Loucy (cell line): ENCODE results near the gene MAP1B.

Experiments used
- H2AFZ ChIP-seq: fragments of 200-600 bp; sonication (generic); 2 replicates; pipeline ENCODE4 v1.6.0; 2016; ENCODE audit warnings: antibody characterized with exemption, mild to moderate bottlenecking, low read length, moderate library complexity
- H3F3A ChIP-seq: fragments of 200-600 bp; 2 replicates; pipeline ENCODE4 v1.6.0; 2016; ENCODE audit warnings: antibody characterized with exemption, low read depth, mild to moderate bottlenecking
- H3K27me3 ChIP-seq: fragments of 200-600 bp; sonication (generic); 2 replicates; pipeline ENCODE4 v1.6.1; 2014; ENCODE audit warnings: low read length, mild to moderate bottlenecking; ENCODE audit not compliant: insufficient read depth, poor library complexity, severe bottlenecking
- H3K36me3 ChIP-seq: fragments of 200-600 bp; sonication (generic); 2 replicates; pipeline ENCODE4 v1.6.1; 2016; ENCODE audit warnings: low read length; ENCODE audit not compliant: insufficient read depth
- H3K4me1 ChIP-seq: fragments of 200-600 bp; sonication (generic); 2 replicates; pipeline ENCODE4 v1.5.1; 2014; ENCODE audit warnings: low read length, mild to moderate bottlenecking; ENCODE audit not compliant: insufficient read depth, poor library complexity, severe bottlenecking
- H3K4me2 ChIP-seq: fragments of 200-600 bp; sonication (generic); 2 replicates; pipeline ENCODE4 v1.6.0; 2014; ENCODE audit warnings: antibody characterized with exemption, low read length, low read depth, mild to moderate bottlenecking; ENCODE audit not compliant: poor library complexity, severe bottlenecking
- H3K4me3 ChIP-seq: fragments of 200-600 bp; sonication (generic); 2 replicates; pipeline ENCODE4 v1.5.1; 2014; ENCODE audit warnings: low read length, mild to moderate bottlenecking, mixed read lengths; ENCODE audit not compliant: poor library complexity, severe bottlenecking
- H3K79me2 ChIP-seq: fragments of 200-600 bp; sonication (generic); 2 replicates; pipeline ENCODE4 v1.6.1; 2014; ENCODE audit warnings: low read length; ENCODE audit not compliant: insufficient read depth
- H3K9ac ChIP-seq: fragments of 200-600 bp; sonication (generic); 2 replicates; pipeline ENCODE4 v1.6.0; 2014; ENCODE audit warnings: mild to moderate bottlenecking, low read depth, low read length, moderate library complexity; ENCODE audit not compliant: poor library complexity, severe bottlenecking
- H3K9me2 ChIP-seq: fragments of 200-600 bp; sonication (generic); replicated peaks from 2 replicates; pipeline ENCODE4 v1.6.1; 2016; ENCODE audit warnings: low read depth, low read length, mixed read lengths
- H3K9me3 ChIP-seq: fragments of 200-600 bp; sonication (generic); 2 replicates; pipeline ENCODE4 v1.6.1; 2014; ENCODE audit warnings: mild to moderate bottlenecking, antibody characterized with exemption, low read length, low read depth; ENCODE audit not compliant: insufficient read depth
- H4K20me1 ChIP-seq: fragments of 200-600 bp; sonication (generic); 2 replicates; pipeline ENCODE4 v1.6.0; 2014; ENCODE audit warnings: antibody characterized with exemption, low read length, mild to moderate bottlenecking; ENCODE audit not compliant: insufficient read depth, poor library complexity, severe bottlenecking
- EZH2phosphoT487 ChIP-seq: fragments of 200-600 bp; IDR thresholded peaks from 2 replicates; pipeline ENCODE4 v1.6.1; 2018; ENCODE audit warnings: antibody characterized with exemption, mild to moderate bottlenecking, moderate library complexity, borderline replicate concordance
- TF ChIP-seq, protein P1 (sequence below): fragments of 200-600 bp; sonication (generic); conservative IDR thresholded peaks from 2 replicates; pipeline ENCODE4 v1.5.1; 2014; ENCODE audit warnings: mild to moderate bottlenecking, antibody characterized with exemption, low read length

Gene MAP1B

DNA sequence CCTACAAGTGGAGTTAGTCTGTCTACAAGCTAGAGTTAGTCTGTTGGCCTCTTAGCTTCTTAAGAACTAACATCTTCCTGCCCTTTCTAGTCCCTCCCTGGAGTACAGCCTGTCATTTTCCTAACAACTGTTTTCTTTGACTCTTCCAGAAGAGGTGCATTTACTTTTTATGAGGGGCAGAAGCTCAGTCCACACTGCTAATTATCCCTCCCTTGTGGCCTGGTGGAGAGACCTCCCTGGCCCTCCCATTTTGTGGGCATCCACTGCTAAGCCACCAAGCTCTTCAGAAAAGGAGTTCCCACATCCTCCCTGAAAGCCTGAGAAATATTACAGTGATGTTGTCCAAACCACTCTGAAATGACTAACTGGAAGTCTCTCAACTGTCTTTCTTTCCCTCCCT lies 8.0 kb downstream of the MAP1B start:
- H3K9ac ChIP-seq, result no peak overlapping the region
- H3K4me1 ChIP-seq, result no peaks in the 10 kb centered on the region
- no peak overlapping the region for H2AFZ ChIP-seq
- H3K27me3 ChIP-seq, result no peaks in the 10 kb centered on the region
- no peak overlapping the region for H3K4me2 ChIP-seq
- no peak overlapping the region for H3K4me3 ChIP-seq
- H3F3A ChIP-seq, result no peaks in the 10 kb centered on the region
- H3K79me2 ChIP-seq, result no peaks in the 10 kb centered on the region
- H4K20me1 ChIP-seq, result no peaks in the 10 kb centered on the region
- TF ChIP-seq, protein P1, sequence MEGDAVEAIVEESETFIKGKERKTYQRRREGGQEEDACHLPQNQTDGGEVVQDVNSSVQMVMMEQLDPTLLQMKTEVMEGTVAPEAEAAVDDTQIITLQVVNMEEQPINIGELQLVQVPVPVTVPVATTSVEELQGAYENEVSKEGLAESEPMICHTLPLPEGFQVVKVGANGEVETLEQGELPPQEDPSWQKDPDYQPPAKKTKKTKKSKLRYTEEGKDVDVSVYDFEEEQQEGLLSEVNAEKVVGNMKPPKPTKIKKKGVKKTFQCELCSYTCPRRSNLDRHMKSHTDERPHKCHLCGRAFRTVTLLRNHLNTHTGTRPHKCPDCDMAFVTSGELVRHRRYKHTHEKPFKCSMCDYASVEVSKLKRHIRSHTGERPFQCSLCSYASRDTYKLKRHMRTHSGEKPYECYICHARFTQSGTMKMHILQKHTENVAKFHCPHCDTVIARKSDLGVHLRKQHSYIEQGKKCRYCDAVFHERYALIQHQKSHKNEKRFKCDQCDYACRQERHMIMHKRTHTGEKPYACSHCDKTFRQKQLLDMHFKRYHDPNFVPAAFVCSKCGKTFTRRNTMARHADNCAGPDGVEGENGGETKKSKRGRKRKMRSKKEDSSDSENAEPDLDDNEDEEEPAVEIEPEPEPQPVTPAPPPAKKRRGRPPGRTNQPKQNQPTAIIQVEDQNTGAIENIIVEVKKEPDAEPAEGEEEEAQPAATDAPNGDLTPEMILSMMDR, result no peak
- TF ChIP-seq EZH2phosphoT487, result no peak
- H3K36me3 ChIP-seq, result no peaks in the 10 kb centered on the region
- no peaks in the 10 kb centered on the region for H3K9me3 ChIP-seq
- H3K9me2 ChIP-seq, result no peaks in the 10 kb centered on the region

DNA sequence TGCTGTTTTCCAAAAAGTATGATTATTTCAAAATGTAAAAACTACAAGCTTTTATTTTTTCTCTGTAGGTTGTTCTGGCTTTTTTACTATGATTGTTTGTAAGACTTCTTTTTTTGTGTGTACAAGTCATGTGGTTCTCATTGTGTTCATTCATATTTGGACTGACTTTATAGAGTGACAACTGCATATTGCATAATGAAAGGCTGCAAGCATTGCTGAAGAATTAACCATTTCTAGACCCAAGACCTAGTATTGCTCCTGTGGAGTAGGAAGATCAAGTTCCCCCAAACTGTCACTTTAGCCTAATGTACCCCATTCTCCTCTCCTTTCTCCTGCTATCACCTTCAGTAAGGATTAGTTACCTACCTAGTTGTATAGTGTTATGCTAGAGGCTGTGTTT lies 10.0 kb downstream of the MAP1B start:
- Histone ChIP-seq H3K4me1 (no peaks in the 10 kb centered on the region), H3K4me3 (no peak overlapping the region), H3K27me3 (no peaks in the 10 kb centered on the region), H3K79me2 (no peaks in the 10 kb centered on the region), H3K36me3 (no peaks in the 10 kb centered on the region), H3K9me3 (no peaks in the 10 kb centered on the region), H3K9ac (no peak overlapping the region), H3K4me2 (no peak overlapping the region), H3F3A (no peaks in the 10 kb centered on the region), H4K20me1 (no peaks in the 10 kb centered on the region), H2AFZ (no peak overlapping the region), H3K9me2 (no peaks in the 10 kb centered on the region)
- no peak for TF ChIP-seq EZH2phosphoT487

DNA sequence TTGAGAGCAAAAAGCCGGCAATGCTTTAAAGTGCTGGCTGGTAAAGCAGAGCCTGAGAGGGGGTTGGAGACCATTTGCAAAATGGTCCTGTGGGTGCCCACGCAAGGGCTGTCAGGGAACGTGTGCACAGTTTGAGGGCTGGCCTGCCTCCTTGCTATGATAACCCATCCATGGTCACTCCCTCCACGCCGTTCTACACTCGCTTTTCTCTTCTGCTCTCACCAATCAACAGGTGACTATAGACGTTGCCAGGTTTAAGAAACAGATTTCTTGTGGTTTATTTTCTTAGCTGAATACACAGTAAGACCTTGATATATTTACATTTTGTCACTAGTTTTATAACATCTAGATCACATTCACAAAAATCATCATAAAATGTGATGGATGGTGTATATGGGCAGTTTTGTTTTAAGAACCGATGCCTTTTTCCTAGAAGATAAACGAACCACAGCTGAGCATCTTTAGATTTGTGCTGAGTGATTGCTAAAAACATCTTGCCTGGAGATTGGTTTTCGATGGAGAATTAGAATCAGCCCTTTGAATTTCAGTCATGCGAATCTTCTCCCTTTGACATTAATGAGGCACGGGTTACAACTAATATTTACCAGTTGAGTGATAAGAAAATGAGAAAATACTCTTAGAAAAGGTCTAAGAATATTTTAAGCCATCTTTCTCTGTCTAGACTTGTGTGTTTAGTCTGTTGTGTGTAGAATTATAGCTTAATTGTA lies 13.9 kb downstream of the MAP1B start:
- Histone ChIP-seq H3K4me3 (no peak overlapping the region), H4K20me1 (no peaks in the 10 kb centered on the region), H2AFZ (no peak overlapping the region), H3K4me1 (no peaks in the 10 kb centered on the region), H3K9me3 (no peaks in the 10 kb centered on the region), H3K27me3 (no peaks in the 10 kb centered on the region), H3K4me2 (no peak overlapping the region), H3K79me2 (no peaks in the 10 kb centered on the region), H3F3A (no peaks in the 10 kb centered on the region), H3K9ac (no peak overlapping the region), H3K9me2 (no peaks in the 10 kb centered on the region), H3K36me3 (no peaks in the 10 kb centered on the region)
- no peak for TF ChIP-seq EZH2phosphoT487
- TF ChIP-seq, protein P1, result no peak
